Memory B cell (primary cell): ENCODE results near the gene MAGI1.

Experiments
- ATAC-seq: fragments of 150-1000 bp; cut with Tn5 transposase; 2 replicates; pipeline ENCODE4 v1.10.0; 2021; ENCODE audit warnings: low read depth, mild to moderate bottlenecking, moderate library complexity
- DNase-seq, 2 donors: peaks; one replicate each; pipeline ENCODE4 v3.0.0; 2022; ENCODE audit warnings: low spot score in 2 of 2
- H3K27ac Mint-ChIP-seq: one replicate; pipeline ENCODE4 v1.8.0; 2022; ENCODE audit warnings: mild to moderate bottlenecking, moderate library complexity, mixed read lengths
- H3K27me3 Mint-ChIP-seq: one replicate; pipeline ENCODE4 v1.8.0; 2022; ENCODE audit warnings: mixed read lengths
- H3K36me3 Mint-ChIP-seq: one replicate; pipeline ENCODE4 v1.8.0; 2022; ENCODE audit warnings: mild to moderate bottlenecking, mixed read lengths
- H3K4me1 Mint-ChIP-seq: one replicate; pipeline ENCODE4 v1.8.0; 2022; ENCODE audit warnings: mixed read lengths
- H3K4me3 Mint-ChIP-seq: one replicate; pipeline ENCODE4 v1.8.0; 2022; ENCODE audit warnings: mild to moderate bottlenecking, moderate library complexity, mixed read lengths
- H3K9me3 Mint-ChIP-seq: one replicate; pipeline ENCODE4 v1.8.0; 2022; ENCODE audit warnings: mixed read lengths

MAGI1 gene

GRCh38 chr3:65636326-65636725 is 402.4 kb downstream of the MAGI1 start:
- DNase-seq (no peak), ATAC-seq (no peak)
- no peak overlapping the region for H3K27ac Mint-ChIP-seq
- no peaks in the 10 kb centered on the region for H3K9me3 Mint-ChIP-seq
- H3K4me3 Mint-ChIP-seq = no peak overlapping the region
- no peaks in the 10 kb centered on the region for H3K36me3 Mint-ChIP-seq
- H3K27me3 Mint-ChIP-seq = no peaks in the 10 kb centered on the region
- no peaks in the 10 kb centered on the region for H3K4me1 Mint-ChIP-seq

GRCh38 chr3:65635657-65636056 is 403.1 kb downstream of the MAGI1 start:
- H3K27ac Mint-ChIP-seq = no peak overlapping the region
- ATAC-seq (no peak), DNase-seq (no peak)
- no peak overlapping the region for H3K4me3 Mint-ChIP-seq
- no peaks in the 10 kb centered on the region for H3K4me1 Mint-ChIP-seq
- H3K9me3 Mint-ChIP-seq = peaks cover 2% of the 10 kb centered on the region
- no peaks in the 10 kb centered on the region for H3K36me3 Mint-ChIP-seq
- no peaks in the 10 kb centered on the region for H3K27me3 Mint-ChIP-seq

GRCh38 chr3:65633018-65633638 is 405.6 kb downstream of the MAGI1 start:
- ATAC-seq = no peak
- H3K9me3 Mint-ChIP-seq = peaks cover 4% of the 10 kb centered on the region
- H3K36me3 Mint-ChIP-seq = no peaks in the 10 kb centered on the region
- H3K27me3 Mint-ChIP-seq = no peaks in the 10 kb centered on the region
- no peak overlapping the region for H3K4me3 Mint-ChIP-seq
- H3K27ac Mint-ChIP-seq = no peak overlapping the region
- no peak for DNase-seq
- H3K4me1 Mint-ChIP-seq = no peaks in the 10 kb centered on the region

GRCh38 chr3:65632414-65632813 is 406.3 kb downstream of the MAGI1 start:
- Mint-ChIP-seq H3K36me3 (no peaks in the 10 kb centered on the region), H3K27me3 (no peaks in the 10 kb centered on the region), H3K4me3 (no peak overlapping the region), H3K9me3 (peaks cover 4% of the 10 kb centered on the region), H3K27ac (no peak overlapping the region), H3K4me1 (no peaks in the 10 kb centered on the region)
- no peak for DNase-seq
- no peak for ATAC-seq

GRCh38 chr3:65628978-65629377 is 409.7 kb downstream of the MAGI1 start:
- no peaks in the 10 kb centered on the region for H3K36me3 Mint-ChIP-seq
- H3K27ac Mint-ChIP-seq = no peak overlapping the region
- no peak for DNase-seq
- ATAC-seq = no peak
- no peaks in the 10 kb centered on the region for H3K27me3 Mint-ChIP-seq
- no peak overlapping the region for H3K4me3 Mint-ChIP-seq
- no peaks in the 10 kb centered on the region for H3K4me1 Mint-ChIP-seq
- peaks cover 4% of the 10 kb centered on the region for H3K9me3 Mint-ChIP-seq

DNA sequence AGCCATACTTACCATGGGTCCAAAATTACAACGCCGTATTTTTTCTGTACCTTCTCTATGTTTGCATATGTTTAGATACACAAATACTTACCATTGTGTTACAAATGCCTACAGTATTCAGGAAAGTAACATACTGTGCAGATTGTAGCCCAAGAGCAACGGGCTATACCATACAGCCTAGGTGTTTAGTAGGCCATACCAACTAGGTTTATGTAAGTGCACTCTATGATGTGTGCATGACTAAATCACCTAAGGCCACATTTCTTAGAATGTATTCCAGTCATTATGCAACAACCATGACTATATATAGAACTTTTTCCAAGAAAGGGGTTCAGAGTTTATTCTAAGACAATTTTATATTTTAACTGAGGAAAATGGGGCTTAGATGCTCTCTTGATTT is 411.7 kb downstream of the MAGI1 start:
- H3K4me3 Mint-ChIP-seq = no peak overlapping the region
- peaks cover 4% of the 10 kb centered on the region for H3K9me3 Mint-ChIP-seq
- H3K4me1 Mint-ChIP-seq = no peaks in the 10 kb centered on the region
- no peaks in the 10 kb centered on the region for H3K36me3 Mint-ChIP-seq
- no peaks in the 10 kb centered on the region for H3K27me3 Mint-ChIP-seq
- ATAC-seq (no peak), DNase-seq (no peak)
- no peak overlapping the region for H3K27ac Mint-ChIP-seq

- Mint-ChIP-seq H3K9me3 (peaks cover 2% of the 10 kb centered on the region), H3K36me3 (no peaks in the 10 kb centered on the region), H3K4me1 (no peaks in the 10 kb centered on the region), H3K27me3 (no peaks in the 10 kb centered on the region), H3K4me3 (no peak overlapping the region), H3K27ac (no peak overlapping the region)
- ATAC-seq (no peak), DNase-seq (no peak)
Observed at GRCh38 chr3:65625305-65625704, 413.4 kb downstream of the MAGI1 start.

GRCh38 chr3:65623362-65623761 is 415.4 kb downstream of the MAGI1 start:
- no peak for ATAC-seq
- Mint-ChIP-seq H3K27me3 (no peaks in the 10 kb centered on the region), H3K36me3 (no peaks in the 10 kb centered on the region), H3K4me1 (no peaks in the 10 kb centered on the region), H3K27ac (no peak overlapping the region), H3K4me3 (no peak overlapping the region), H3K9me3 (no peaks in the 10 kb centered on the region)
- DNase-seq = no peak

DNA sequence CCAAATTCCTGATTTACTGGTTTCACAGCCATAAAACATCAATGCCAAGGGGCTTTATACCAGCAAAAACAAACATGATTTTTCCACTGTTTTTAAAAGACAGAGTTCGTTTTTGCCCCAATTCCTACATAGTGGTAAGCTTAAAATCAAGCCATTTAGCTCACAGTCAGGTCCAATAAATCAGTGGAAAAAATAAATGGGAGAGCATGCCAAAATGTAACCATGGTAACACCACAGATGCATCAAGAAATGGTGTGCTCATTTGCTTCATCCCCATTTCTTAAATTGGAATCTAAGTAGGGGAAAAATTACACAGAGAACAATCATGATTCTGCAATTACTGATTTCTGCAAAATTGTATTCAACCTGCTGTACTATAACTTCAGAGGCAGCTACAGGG is 418.8 kb downstream of the MAGI1 start:
- H3K27me3 Mint-ChIP-seq = no peaks in the 10 kb centered on the region
- no peak overlapping the region for H3K4me3 Mint-ChIP-seq
- H3K36me3 Mint-ChIP-seq = no peaks in the 10 kb centered on the region
- no peaks in the 10 kb centered on the region for H3K4me1 Mint-ChIP-seq
- DNase-seq = no peak
- no peak for ATAC-seq
- no peak overlapping the region for H3K27ac Mint-ChIP-seq
- H3K9me3 Mint-ChIP-seq = peaks cover 5% of the 10 kb centered on the region

- no peak overlapping the region for H3K27ac Mint-ChIP-seq
- ATAC-seq = no peak
- no peak overlapping the region for H3K4me3 Mint-ChIP-seq
- DNase-seq = no peak
- H3K36me3 Mint-ChIP-seq = no peaks in the 10 kb centered on the region
- H3K9me3 Mint-ChIP-seq = peaks cover 5% of the 10 kb centered on the region
- H3K4me1 Mint-ChIP-seq = no peaks in the 10 kb centered on the region
- no peaks in the 10 kb centered on the region for H3K27me3 Mint-ChIP-seq
Observed at GRCh38 chr3:65619451-65619881, 419.3 kb downstream of the MAGI1 start.

DNA sequence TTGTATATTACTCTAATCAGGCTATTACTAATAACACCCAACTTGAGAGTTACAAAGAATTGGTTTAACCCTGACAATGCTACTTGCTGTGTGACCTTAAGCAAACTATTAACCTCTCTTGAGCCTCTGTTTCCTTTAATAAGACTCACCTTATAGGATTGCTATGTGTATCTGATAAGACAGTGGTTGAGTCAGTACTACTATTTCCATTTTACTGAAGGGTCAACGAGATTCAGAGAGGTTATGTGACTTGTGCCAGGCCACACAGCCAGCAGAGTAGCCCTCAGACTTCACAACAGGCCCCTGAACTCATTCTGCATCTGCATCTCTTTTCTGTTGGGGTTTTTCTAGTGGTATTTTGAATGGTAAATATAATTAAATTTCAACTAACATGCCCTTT is 420.1 kb downstream of the MAGI1 start:
- DNase-seq (no peak), ATAC-seq (no peak)
- no peak overlapping the region for H3K27ac Mint-ChIP-seq
- no peak overlapping the region for H3K4me3 Mint-ChIP-seq
- H3K9me3 Mint-ChIP-seq = peaks cover 5% of the 10 kb centered on the region
- H3K4me1 Mint-ChIP-seq = no peaks in the 10 kb centered on the region
- H3K27me3 Mint-ChIP-seq = no peaks in the 10 kb centered on the region
- no peaks in the 10 kb centered on the region for H3K36me3 Mint-ChIP-seq

DNA sequence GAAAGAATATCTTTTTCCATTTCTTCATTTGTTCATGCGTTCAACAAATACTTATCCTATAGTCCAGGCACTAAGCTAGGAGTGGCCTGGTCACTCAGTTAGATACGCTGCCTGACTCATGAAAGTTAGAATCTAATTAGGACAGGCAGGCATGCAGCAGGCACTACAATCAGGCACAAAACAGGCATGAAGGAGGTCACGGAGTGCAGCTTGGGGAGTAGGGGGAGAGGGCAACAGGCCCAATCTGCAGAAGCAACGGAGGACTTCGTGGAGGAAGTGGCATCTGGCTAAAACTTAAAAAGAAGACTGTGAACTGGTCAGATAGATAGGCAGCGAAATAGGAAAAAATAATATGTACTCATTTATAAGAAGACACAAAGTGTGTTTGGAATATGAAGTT is 420.9 kb downstream of the MAGI1 start:
- Mint-ChIP-seq H3K4me1 (no peaks in the 10 kb centered on the region), H3K27me3 (no peaks in the 10 kb centered on the region), H3K36me3 (no peaks in the 10 kb centered on the region), H3K9me3 (peaks cover 5% of the 10 kb centered on the region), H3K4me3 (no peak overlapping the region), H3K27ac (no peak overlapping the region)
- ATAC-seq = no peak
- DNase-seq = no peak

- DNase-seq (no peak), ATAC-seq (no peak)
- Mint-ChIP-seq H3K27ac (no peak overlapping the region), H3K36me3 (no peaks in the 10 kb centered on the region), H3K27me3 (no peaks in the 10 kb centered on the region), H3K9me3 (peaks cover 5% of the 10 kb centered on the region), H3K4me3 (no peak overlapping the region), H3K4me1 (no peaks in the 10 kb centered on the region)
Observed at GRCh38 chr3:65617209-65617608, 421.5 kb downstream of the MAGI1 start.

DNA sequence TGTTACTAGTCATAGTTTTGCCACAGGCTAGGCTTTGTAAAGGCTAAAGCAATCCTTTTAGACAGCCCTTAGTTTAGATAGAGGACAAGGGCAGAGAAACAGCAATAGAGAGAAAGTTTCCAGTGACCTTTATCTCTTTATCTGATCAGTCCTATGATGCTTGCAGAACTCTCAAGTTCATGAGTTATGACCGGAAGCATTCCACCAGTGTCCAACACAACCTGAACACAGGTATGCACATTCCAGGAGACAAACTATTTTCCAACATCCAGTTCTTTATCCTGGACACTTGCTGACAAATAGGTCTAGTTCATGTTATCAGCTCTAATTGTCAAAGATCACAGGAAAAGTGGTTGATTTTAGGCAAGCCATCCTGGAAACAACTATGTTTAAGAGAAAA is 422.2 kb downstream of the MAGI1 start:
- H3K27me3 Mint-ChIP-seq = no peaks in the 10 kb centered on the region
- no peak for ATAC-seq
- peaks cover 5% of the 10 kb centered on the region for H3K9me3 Mint-ChIP-seq
- no peak overlapping the region for H3K27ac Mint-ChIP-seq
- H3K4me1 Mint-ChIP-seq = no peaks in the 10 kb centered on the region
- H3K4me3 Mint-ChIP-seq = no peak overlapping the region
- DNase-seq = no peak
- no peaks in the 10 kb centered on the region for H3K36me3 Mint-ChIP-seq

DNA sequence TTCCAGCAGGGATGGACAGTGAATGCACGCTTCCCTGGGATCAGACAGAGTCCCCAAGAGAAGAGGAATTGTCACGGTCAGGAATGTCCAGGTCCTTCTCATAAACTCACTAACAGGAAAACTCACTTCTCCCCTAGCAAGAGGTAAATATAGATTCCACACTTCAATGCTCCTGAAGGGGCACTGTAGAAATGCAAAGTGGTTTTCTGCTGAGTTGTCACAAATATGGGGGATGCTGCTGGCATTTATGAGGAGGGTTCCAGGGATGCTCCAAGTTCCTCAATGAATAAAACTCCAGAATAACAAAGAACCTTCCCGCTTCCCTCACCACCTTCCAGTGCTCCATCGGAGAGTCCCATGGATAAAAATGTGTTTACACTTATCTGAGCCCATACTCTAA is 423.4 kb downstream of the MAGI1 start:
- H3K4me3 Mint-ChIP-seq = no peak overlapping the region
- H3K27me3 Mint-ChIP-seq = no peaks in the 10 kb centered on the region
- no peak overlapping the region for H3K27ac Mint-ChIP-seq
- H3K9me3 Mint-ChIP-seq = peaks cover 5% of the 10 kb centered on the region
- H3K36me3 Mint-ChIP-seq = no peaks in the 10 kb centered on the region
- DNase-seq = no peak
- no peaks in the 10 kb centered on the region for H3K4me1 Mint-ChIP-seq
- ATAC-seq = no peak
